Measurements from ENCODE around the gene CNTNAP2.

The CNTNAP2 gene

GRCh38 chr7:148397056-148397455 lies 2280.5 kb downstream of the CNTNAP2 start:
- TF ChIP-seq ZFX (IDR thresholded peaks at IDR 0.05) (no peak), CTCF (conservative IDR thresholded peaks at IDR 0.05) (no peak)
- H3K27ac ChIP-seq: no peak overlapping the region

GRCh38 chr7:148397551-148397950 lies 2280.9 kb downstream of the CNTNAP2 start:
- TF ChIP-seq ZFX (IDR thresholded peaks at IDR 0.05) (no peak), CTCF (conservative IDR thresholded peaks at IDR 0.05) (no peak)
- H3K27ac ChIP-seq: no peak overlapping the region

GRCh38 chr7:148397985-148398384 lies 2281.4 kb downstream of the CNTNAP2 start:
- TF ChIP-seq CTCF (conservative IDR thresholded peaks at IDR 0.05): no peak
- no peak overlapping the region for H3K27ac ChIP-seq

GRCh38 chr7:148398844-148399365 lies 2282.3 kb downstream of the CNTNAP2 start:
- no peak for TF ChIP-seq CTCF (conservative IDR thresholded peaks at IDR 0.05)
- TF ChIP-seq ZFX (IDR thresholded peaks at IDR 0.05): no peak
- H3K27ac ChIP-seq: no peak overlapping the region

GRCh38 chr7:148400101-148400500 lies 2283.5 kb downstream of the CNTNAP2 start:
- no peak for TF ChIP-seq CTCF (conservative IDR thresholded peaks at IDR 0.05)
- no peak for TF ChIP-seq ZFX (IDR thresholded peaks at IDR 0.05)
- no peak overlapping the region for H3K27ac ChIP-seq

- TF ChIP-seq CTCF (conservative IDR thresholded peaks at IDR 0.05) (no peak), ZFX (IDR thresholded peaks at IDR 0.05) (no peak)
Observed at GRCh38 chr7:148402159-148402558, 2285.6 kb downstream of the CNTNAP2 start.

GRCh38 chr7:148403466-148403993 lies 2286.9 kb downstream of the CNTNAP2 start:
- H3K27ac ChIP-seq: no peak overlapping the region
- TF ChIP-seq CTCF (conservative IDR thresholded peaks at IDR 0.05): no peak
- TF ChIP-seq ZFX (IDR thresholded peaks at IDR 0.05): no peak

More at GRCh38 chr7:148402159-148402558, 2285.6 kb downstream of the CNTNAP2 start:
- H3K27ac ChIP-seq: no peak overlapping the region

Data from C4-2B (cell line).